ENCODE results near the gene SLC35A5. TPM values are rescaled to one million over a fixed set of nuclear protein-coding genes. Genes with fewer than 3 reads are reported as not detected.

Gene SLC35A5
- total and polyA plus RNA-seq, 7 donors: 7.1 to 15.4 (median 11.0) TPM

DNA sequence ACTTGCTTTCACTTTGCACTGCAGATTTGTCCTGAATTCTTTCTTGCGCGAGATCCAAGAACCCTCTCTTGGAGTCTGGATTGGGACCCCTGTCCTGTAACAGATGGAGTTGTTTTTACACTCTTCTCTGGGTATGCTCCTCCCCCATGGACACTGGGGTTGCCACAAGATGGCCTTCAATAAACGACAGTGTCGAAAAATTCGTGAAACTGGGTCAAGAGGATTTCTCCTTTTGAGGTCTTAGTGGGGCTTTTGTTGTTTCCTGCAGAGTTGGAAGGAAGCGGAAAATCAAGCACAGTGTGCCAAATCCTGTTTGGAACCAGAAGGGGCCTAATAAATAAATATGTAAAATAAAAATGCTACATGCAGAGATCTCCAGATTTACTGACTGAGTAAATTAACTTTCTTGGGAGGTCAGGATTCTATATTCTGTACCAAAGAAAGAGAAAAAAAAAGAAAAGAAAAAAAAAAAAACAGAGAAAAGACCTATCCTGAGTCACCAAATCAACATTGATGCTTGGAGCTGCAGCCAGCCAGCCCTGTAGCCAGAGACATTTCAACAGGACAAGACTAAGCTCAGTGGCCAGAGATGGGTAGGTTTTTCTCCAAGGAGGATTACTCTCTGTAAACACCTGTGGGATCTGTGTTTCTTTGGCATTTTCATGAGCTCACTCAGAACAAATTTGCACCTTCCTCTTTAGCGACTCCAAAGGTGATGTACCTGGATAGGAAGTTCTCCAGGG, 54.3 kb downstream of the SLC35A5 start:
- TF ChIP-seq CTCF (IDR thresholded peaks at IDR 0.05): no peak
- intact Hi-C loops (cut with DNase I): no loop called here

DNA sequence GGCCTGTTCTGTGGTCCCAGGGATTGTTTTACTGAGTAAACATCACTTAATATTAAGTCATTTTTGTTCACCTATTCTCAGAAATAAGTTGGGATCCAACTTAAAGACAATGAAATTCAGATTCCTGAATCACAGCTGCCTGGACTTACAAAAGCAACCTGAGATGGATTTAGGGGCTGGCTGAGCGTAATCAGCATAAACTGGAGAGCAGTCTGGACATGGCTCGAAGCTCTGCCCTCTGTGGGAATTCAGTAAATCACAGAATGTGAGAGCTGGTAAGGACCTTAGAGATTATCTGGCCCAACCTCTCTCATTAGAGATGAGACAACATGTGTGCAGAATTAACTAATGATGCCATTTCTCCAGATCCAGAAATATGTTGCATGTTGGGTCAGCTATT, 55.4 kb downstream of the SLC35A5 start:
- ATAC-seq (no peak), DNase-seq (no peak)
- Histone ChIP-seq H3K4me3 (no peak overlapping the region), H3K36me3 (ENCODE audit: insufficient read depth in 1 of 2, low read depth in 1 of 2) (no peaks in the 10 kb centered on the region), H3K4me1 (peaks cover under 1% of the 10 kb centered on the region), H3K9me3 (no peaks in the 10 kb centered on the region), H3K27me3 (ENCODE audit: insufficient read depth in 3 of 3, low read length in 2 of 3) (no peaks in the 10 kb centered on the region), H3K27ac (no peak overlapping the region)
- TF ChIP-seq CTCF (IDR thresholded peaks at IDR 0.05): no peak
- 69 to 91% (median 76%) methylated on average over 2 of the region's 2 CpGs for WGBS, 3 donors
- intact Hi-C loops (cut with DNase I): no loop called here

More for the DNA sequence above, 54.3 kb downstream of the SLC35A5 start:
- no peaks in the 10 kb centered on the region for H3K36me3 ChIP-seq (ENCODE audit: insufficient read depth in 1 of 2, low read depth in 1 of 2)
- ATAC-seq (no peak), DNase-seq (no peak)
- peaks cover 6% of the 10 kb centered on the region for H3K4me1 ChIP-seq
- H3K4me3 ChIP-seq: no peak overlapping the region
- no peaks in the 10 kb centered on the region for H3K27me3 ChIP-seq (ENCODE audit: insufficient read depth in 3 of 3, low read length in 2 of 3)
- no peaks in the 10 kb centered on the region for H3K9me3 ChIP-seq
- no peak overlapping the region for H3K27ac ChIP-seq
- WGBS, 3 donors: 48 to 55% (median 48%) methylated on average over 7 of the region's 7 CpGs

- no peaks in the 10 kb centered on the region for H3K9me3 ChIP-seq
- H3K27ac ChIP-seq: no peak overlapping the region
- H3K4me3 ChIP-seq: no peak overlapping the region
- H3K36me3 ChIP-seq (ENCODE audit: insufficient read depth in 1 of 2, low read depth in 1 of 2): no peaks in the 10 kb centered on the region
- intact Hi-C loops (cut with DNase I): no loop called here
- no peaks in the 10 kb centered on the region for H3K4me1 ChIP-seq
- no peak for TF ChIP-seq CTCF (IDR thresholded peaks at IDR 0.05)
- 87 to 91% (median 90%) methylated on average over 2 of the region's 2 CpGs for WGBS, 3 donors
- ATAC-seq: no peak
- DNase-seq: no peak
- no peaks in the 10 kb centered on the region for H3K27me3 ChIP-seq (ENCODE audit: insufficient read depth in 3 of 3, low read length in 2 of 3)
These were observed 57.5 kb downstream of the SLC35A5 start for GRCh38 chr3:112619295-112619694.

- 91 to 94% (median 92%) methylated on average over 5 of the region's 5 CpGs for WGBS, 3 donors
- Histone ChIP-seq H3K9me3 (no peaks in the 10 kb centered on the region), H3K27ac (no peak overlapping the region), H3K36me3 (ENCODE audit: insufficient read depth in 1 of 2, low read depth in 1 of 2) (no peaks in the 10 kb centered on the region), H3K27me3 (ENCODE audit: insufficient read depth in 3 of 3, low read length in 2 of 3) (no peaks in the 10 kb centered on the region), H3K4me1 (no peaks in the 10 kb centered on the region), H3K4me3 (no peak overlapping the region)
- ATAC-seq (no peak), DNase-seq (no peak)
- TF ChIP-seq CTCF (IDR thresholded peaks at IDR 0.05): no peak
- intact Hi-C loops (cut with DNase I): no loop called here
These were observed 61.4 kb downstream of the SLC35A5 start for GRCh38 chr3:112623213-112623612.

DNA sequence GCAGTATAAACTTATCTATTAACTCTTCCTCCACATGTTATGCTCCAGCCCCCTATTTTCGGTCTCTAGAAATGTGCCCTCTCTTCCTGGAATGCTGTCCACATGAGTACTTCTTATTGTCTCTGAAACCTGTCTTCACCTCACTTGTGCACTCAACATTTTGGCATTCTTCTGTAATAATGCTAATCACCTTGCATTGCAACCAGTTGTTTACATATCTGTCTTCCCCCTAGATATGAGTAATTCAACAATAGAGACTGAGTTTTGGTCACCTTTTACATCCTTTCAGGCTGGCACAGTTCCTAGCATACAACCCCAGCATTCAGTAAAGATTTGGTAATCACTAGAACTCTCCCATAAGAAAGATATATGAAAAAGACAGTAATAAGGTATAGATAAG, 61.9 kb downstream of the SLC35A5 start:
- Histone ChIP-seq H3K4me3 (no peak overlapping the region), H3K9me3 (no peaks in the 10 kb centered on the region), H3K4me1 (no peaks in the 10 kb centered on the region), H3K27ac (no peak overlapping the region), H3K36me3 (ENCODE audit: insufficient read depth in 1 of 2, low read depth in 1 of 2) (no peaks in the 10 kb centered on the region), H3K27me3 (ENCODE audit: insufficient read depth in 3 of 3, low read length in 2 of 3) (no peaks in the 10 kb centered on the region)
- intact Hi-C loops (cut with DNase I): no loop called here
- no peak for TF ChIP-seq CTCF (IDR thresholded peaks at IDR 0.05)
- ATAC-seq: no peak
- no peak for DNase-seq
- 85 to 97% (median 96%) methylated on average over 1 of the region's 1 CpG for WGBS, 3 donors

Measured in psoas muscle (tissue), 8 donors.